Left ventricle myocardium inferior (tissue), 1 donor: Measurements from ENCODE around the gene HYAL2. TPM values are rescaled to one million over a fixed set of nuclear protein-coding genes. Genes with fewer than 3 reads are reported as not detected.
"Not testable (repeated sequence)": the region's sequence is repeated elsewhere in the genome, so short reads cannot be mapped to it uniquely, and the experiment has no call there.

Experiments used
- DNase-seq: peaks from one replicate; pipeline ENCODE4 v3.0.0-alpha.2; 2020
- H3K27ac ChIP-seq: fragments of 200-600 bp; replicated peaks from 2 replicates; pipeline ENCODE4 v1.8.0; 2021
- H3K27me3 ChIP-seq: fragments of 200-600 bp; 2 replicates; pipeline ENCODE4 v1.8.0; 2021; ENCODE audit warnings: low read depth
- H3K36me3 ChIP-seq: fragments of 200-600 bp; 2 replicates; pipeline ENCODE4 v1.8.0; 2021
- H3K4me1 ChIP-seq: fragments of 200-600 bp; 2 replicates; pipeline ENCODE4 v1.8.0; 2021
- H3K4me3 ChIP-seq: fragments of 200-600 bp; 2 replicates; pipeline ENCODE4 v1.8.0; 2021; ENCODE audit warnings: mild to moderate bottlenecking, moderate library complexity
- H3K9me3 ChIP-seq: fragments of 200-600 bp; replicated peaks from 2 replicates; pipeline ENCODE4 v1.8.0; 2021
- intact Hi-C: fragments of 100-400 bp; cut with micrococcal nuclease; formaldehyde crosslinking; loops from one replicate; pipeline ENCODE4 v1.11.0; 2022
- total RNA-seq: library from RNA; stranded (reverse); fragmentation: NEBNext Ultra II Directional; extraction: Animal tissue kit (Norgen Biotek cat#: 25700); gene quantifications from one replicate; pipeline ENCODE4 v1.2.1, GENCODE V29; 2021
- TF ChIP-seq, protein P1 (sequence below): fragments of 200-600 bp; IDR thresholded peaks from 2 replicates; pipeline ENCODE4 v1.8.0; 2021; ENCODE audit warnings: antibody characterized with exemption, mild to moderate bottlenecking, borderline replicate concordance
- donor health status: DM: no; HTN: yes; CAD: no; lungs with severe emphysema.

HYAL2 gene
- total RNA-seq, 1 donor from 2014 or later = 38.9 TPM

GRCh38 chr3:50274371-50275104 lies 48.0 kb downstream of the HYAL2 start:
- peak; percentile 63 for DNase-seq
- Histone ChIP-seq H3K27me3 (peaks cover 31% of the 10 kb centered on the region), H3K4me1 (peaks cover 57% of the 10 kb centered on the region), H3K4me3 (peak overlapping the region; percentile 55), H3K27ac (no peak overlapping the region), H3K36me3 (no peaks in the 10 kb centered on the region), H3K9me3 (no peaks in the 10 kb centered on the region)
- TF ChIP-seq, protein P1, sequence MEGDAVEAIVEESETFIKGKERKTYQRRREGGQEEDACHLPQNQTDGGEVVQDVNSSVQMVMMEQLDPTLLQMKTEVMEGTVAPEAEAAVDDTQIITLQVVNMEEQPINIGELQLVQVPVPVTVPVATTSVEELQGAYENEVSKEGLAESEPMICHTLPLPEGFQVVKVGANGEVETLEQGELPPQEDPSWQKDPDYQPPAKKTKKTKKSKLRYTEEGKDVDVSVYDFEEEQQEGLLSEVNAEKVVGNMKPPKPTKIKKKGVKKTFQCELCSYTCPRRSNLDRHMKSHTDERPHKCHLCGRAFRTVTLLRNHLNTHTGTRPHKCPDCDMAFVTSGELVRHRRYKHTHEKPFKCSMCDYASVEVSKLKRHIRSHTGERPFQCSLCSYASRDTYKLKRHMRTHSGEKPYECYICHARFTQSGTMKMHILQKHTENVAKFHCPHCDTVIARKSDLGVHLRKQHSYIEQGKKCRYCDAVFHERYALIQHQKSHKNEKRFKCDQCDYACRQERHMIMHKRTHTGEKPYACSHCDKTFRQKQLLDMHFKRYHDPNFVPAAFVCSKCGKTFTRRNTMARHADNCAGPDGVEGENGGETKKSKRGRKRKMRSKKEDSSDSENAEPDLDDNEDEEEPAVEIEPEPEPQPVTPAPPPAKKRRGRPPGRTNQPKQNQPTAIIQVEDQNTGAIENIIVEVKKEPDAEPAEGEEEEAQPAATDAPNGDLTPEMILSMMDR = peak; percentile 78
- intact Hi-C loops = loop anchor here (5.0 to 10.0 kb wide), 2 partner anchors 47 to 80 kb away; partner anchors contain the start of gene GNAT1

- no peak overlapping the region for H3K27ac ChIP-seq
Measured at GRCh38 chr3:50273689-50274065, 48.9 kb downstream of the HYAL2 start.

GRCh38 chr3:50272911-50273688 lies 49.4 kb downstream of the HYAL2 start:
- Histone ChIP-seq H3K4me1 (peaks cover 57% of the 10 kb centered on the region), H3K4me3 (peak overlapping the region; percentile 55), H3K9me3 (no peaks in the 10 kb centered on the region), H3K36me3 (no peaks in the 10 kb centered on the region), H3K27me3 (peaks cover 31% of the 10 kb centered on the region), H3K27ac (peak overlapping the region; percentile 12)
- peak; percentile 85 for DNase-seq
- TF ChIP-seq, protein P1 = peak; percentile 97
- intact Hi-C loops = loop anchor here (5.0 to 10.0 kb wide), 2 partner anchors 46 to 78 kb away; partner anchors contain the start of gene GNAT1

More at GRCh38 chr3:50273689-50274065, 48.9 kb downstream of the HYAL2 start:
- Histone ChIP-seq H3K4me1 (peaks cover 57% of the 10 kb centered on the region), H3K36me3 (no peaks in the 10 kb centered on the region), H3K9me3 (no peaks in the 10 kb centered on the region), H3K4me3 (peak overlapping the region; percentile 55), H3K27me3 (peaks cover 31% of the 10 kb centered on the region)
- intact Hi-C loops = loop anchor here (5.0 to 10.0 kb wide), 2 partner anchors 46 to 79 kb away; partner anchors contain the start of gene GNAT1
- DNase-seq = no peak
- TF ChIP-seq, protein P1 = no peak

DNA sequence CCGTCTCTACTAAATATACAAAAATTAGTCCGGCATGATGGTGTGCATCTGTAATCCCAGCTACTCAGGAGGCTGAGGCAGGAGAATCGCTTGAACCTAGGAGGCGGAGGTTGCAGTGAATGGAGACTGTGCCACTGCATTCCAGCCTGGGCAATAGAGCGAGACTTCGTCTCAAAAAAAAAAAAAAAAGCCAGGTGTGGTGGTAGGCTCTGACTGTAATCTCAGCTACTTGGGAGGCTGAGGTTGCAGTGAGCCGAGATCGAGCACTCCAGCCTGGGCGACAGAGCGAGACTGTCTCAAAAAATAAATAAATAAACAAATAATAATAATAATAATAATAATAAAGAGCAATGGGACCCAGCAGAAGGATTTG lies 50.0 kb downstream of the HYAL2 start:
- peaks cover 31% of the 10 kb centered on the region for H3K27me3 ChIP-seq
- H3K27ac ChIP-seq, DNase-seq, H3K9me3 ChIP-seq, H3K36me3 ChIP-seq: not testable (repeated sequence)
- H3K4me3 ChIP-seq = peak overlapping the region; percentile 55
- intact Hi-C loops = loop anchor here (5.0 to 10.0 kb wide), 2 partner anchors 45 to 78 kb away; partner anchors contain the start of gene GNAT1
- peaks cover 57% of the 10 kb centered on the region for H3K4me1 ChIP-seq

- H3K4me3 ChIP-seq = no peak overlapping the region
- intact Hi-C loops = loop anchor here (5.0 to 10.0 kb wide), 2 partner anchors 44 to 77 kb away; partner anchors contain the start of gene GNAT1
- no peak for DNase-seq
- TF ChIP-seq, protein P1 = no peak
- peaks cover 28% of the 10 kb centered on the region for H3K27me3 ChIP-seq
- H3K27ac ChIP-seq = no peak overlapping the region
- no peaks in the 10 kb centered on the region for H3K9me3 ChIP-seq
- H3K36me3 ChIP-seq = no peaks in the 10 kb centered on the region
- peaks cover 68% of the 10 kb centered on the region for H3K4me1 ChIP-seq
Measured at GRCh38 chr3:50271314-50271936, 51.1 kb downstream of the HYAL2 start.
